D721Med (cell line): ENCODE results near the gene RIPK1.
"Not testable (repeated sequence)": the region's sequence is repeated elsewhere in the genome, so short reads cannot be mapped to it uniquely, and the experiment has no call there.

Experiments used
- DNase-seq: peaks from one replicate; pipeline ENCODE4 v3.0.0; 2011; ENCODE audit warnings: low spot score; ENCODE audit not compliant: insufficient read length
- FAIRE-seq: peaks from 2 replicates; lab custom pipeline; 2011; peaks lifted over from hg19 to GRCh38; lab: Jason Lieb, UNC
- TF ChIP-seq, protein P1 (sequence below): IDR thresholded peaks from 2 replicates; pipeline ENCODE4 v1.5.1; 2012; ENCODE audit warnings: mild to moderate bottlenecking, control low read depth; ENCODE audit not compliant: insufficient read depth; ENCODE audit errors: missing control alignments

Gene RIPK1

GRCh38 chr6:3063733-3064700, 4.3 kb upstream of the RIPK1 start:
- DNase-seq (peak; percentile 63), FAIRE-seq (no peak)
- TF ChIP-seq, protein P1, sequence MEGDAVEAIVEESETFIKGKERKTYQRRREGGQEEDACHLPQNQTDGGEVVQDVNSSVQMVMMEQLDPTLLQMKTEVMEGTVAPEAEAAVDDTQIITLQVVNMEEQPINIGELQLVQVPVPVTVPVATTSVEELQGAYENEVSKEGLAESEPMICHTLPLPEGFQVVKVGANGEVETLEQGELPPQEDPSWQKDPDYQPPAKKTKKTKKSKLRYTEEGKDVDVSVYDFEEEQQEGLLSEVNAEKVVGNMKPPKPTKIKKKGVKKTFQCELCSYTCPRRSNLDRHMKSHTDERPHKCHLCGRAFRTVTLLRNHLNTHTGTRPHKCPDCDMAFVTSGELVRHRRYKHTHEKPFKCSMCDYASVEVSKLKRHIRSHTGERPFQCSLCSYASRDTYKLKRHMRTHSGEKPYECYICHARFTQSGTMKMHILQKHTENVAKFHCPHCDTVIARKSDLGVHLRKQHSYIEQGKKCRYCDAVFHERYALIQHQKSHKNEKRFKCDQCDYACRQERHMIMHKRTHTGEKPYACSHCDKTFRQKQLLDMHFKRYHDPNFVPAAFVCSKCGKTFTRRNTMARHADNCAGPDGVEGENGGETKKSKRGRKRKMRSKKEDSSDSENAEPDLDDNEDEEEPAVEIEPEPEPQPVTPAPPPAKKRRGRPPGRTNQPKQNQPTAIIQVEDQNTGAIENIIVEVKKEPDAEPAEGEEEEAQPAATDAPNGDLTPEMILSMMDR, result no peak

DNA sequence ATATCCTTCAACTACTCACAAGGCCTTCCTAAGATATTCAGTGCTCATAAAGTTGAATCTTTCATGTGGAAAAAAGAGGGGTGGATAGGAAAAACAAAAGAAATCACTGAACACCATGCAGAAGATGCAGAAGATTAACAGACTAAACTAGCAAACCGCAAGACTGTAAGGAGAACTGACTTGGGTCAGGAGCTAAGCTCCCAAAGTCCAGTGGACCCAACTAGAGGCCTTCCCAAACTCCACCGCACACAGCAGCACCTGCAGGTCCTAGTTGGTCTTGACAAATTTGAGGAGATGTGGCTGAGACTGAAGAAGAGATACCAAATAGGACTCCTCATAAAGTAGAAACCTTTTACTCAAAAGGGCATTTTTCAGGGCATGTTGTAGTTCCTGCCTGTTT, 3.3 kb downstream of the RIPK1 start:
- no peak for DNase-seq
- no peak for FAIRE-seq
- TF ChIP-seq, protein P1, result no peak

GRCh38 chr6:3072798-3073197, 4.5 kb downstream of the RIPK1 start:
- TF ChIP-seq, protein P1, result no peak

DNA sequence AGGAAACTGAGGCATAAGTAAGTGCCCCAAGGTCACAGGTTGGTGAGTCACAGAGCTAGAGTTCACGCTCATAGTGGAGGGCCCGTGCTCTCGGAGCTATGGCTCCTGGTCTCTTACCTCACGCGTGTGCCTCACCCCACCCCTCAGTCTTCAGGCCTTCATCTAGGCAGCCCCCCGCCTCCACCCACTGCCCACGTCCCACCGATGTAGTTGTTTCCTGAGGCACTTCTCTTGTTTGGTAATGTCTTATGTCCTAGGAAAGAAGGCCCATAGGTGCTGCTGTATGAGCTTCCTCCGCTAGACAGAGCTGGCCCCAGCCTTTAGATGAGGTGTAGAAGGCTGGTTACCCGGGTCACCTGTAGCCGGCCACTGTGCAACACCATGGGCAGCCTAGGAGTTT, 5.1 kb downstream of the RIPK1 start:
- no peak for DNase-seq
- TF ChIP-seq, protein P1, result no peak
- FAIRE-seq, result no peak

More at GRCh38 chr6:3072798-3073197, 4.5 kb downstream of the RIPK1 start:
- FAIRE-seq, result no peak
- no peak for DNase-seq

GRCh38 chr6:3075772-3076113, 7.4 kb downstream of the RIPK1 start:
- DNase-seq (no peak), FAIRE-seq (no peak)
- TF ChIP-seq, protein P1, result no peak

DNA sequence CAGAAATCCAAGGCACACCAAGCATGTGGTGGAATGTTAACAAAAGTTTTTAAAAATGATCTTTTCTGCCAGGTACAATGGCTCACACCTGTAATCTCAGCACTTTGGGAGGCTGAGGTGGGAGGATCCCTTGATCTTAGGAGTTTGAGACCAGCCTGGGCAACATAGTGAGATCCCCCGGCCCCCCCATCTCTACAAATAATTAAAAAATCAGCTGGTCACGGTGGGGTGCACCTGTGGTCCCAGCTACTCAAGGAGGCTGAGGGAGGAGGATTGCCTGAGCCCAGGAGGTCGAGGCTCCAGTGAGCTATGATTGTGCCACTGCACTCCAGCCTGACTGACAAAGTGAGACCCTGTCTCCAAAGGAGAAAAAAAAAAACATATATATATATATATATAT, 8.0 kb downstream of the RIPK1 start:
- no peak for DNase-seq
- TF ChIP-seq, protein P1, result no peak
- no peak for FAIRE-seq

GRCh38 chr6:3077430-3077829, 9.1 kb downstream of the RIPK1 start:
- DNase-seq, result no peak
- TF ChIP-seq, protein P1, result no peak
- FAIRE-seq, result no peak

- DNase-seq, FAIRE-seq: not testable (repeated sequence)
Measured at GRCh38 chr6:3078952-3079351, 10.7 kb downstream of the RIPK1 start.
